GM12891 (cell line): ENCODE measurements around the gene PKNOX1.
"Not testable (repeated sequence)": the region's sequence is repeated elsewhere in the genome, so short reads cannot be mapped to it uniquely, and the experiment has no call there.

Experiments
- POLR2AphosphoS5 ChIP-seq: IDR thresholded peaks from 2 replicates; pipeline ENCODE4 v1.6.1; 2011; ENCODE audit warnings: low read depth, low read length, control low read depth
- TAF1 ChIP-seq: IDR thresholded peaks from 2 replicates; pipeline ENCODE4 v1.6.1; 2011; ENCODE audit warnings: low read depth, low read length, control low read depth

- not testable (repeated sequence) for TF ChIP-seq POLR2AphosphoS5, TAF1
Measured at GRCh38 chr21:43045876-43046821, 71.8 kb downstream of the PKNOX1 start.
